HT-29 (cell line): ENCODE measurements around the gene EML1. TPM values are rescaled to one million over a fixed set of nuclear protein-coding genes. Genes with fewer than 3 reads are reported as not detected.
A peak's percentile ranks its signal among the peaks of the same experiment; 100 is the strongest.
"Not testable (repeated sequence)": the region's sequence is repeated elsewhere in the genome, so short reads cannot be mapped to it uniquely, and the experiment has no call there.

Experiments used
- DNase-seq: peaks from one replicate; pipeline ENCODE4 v3.0.0-alpha.2; 2015; ENCODE audit warnings: low spot score
- total RNA-seq: library from RNA; depleted of rRNA; stranded (reverse); fragments of >200 nt; shearing (Covaris generic); gene quantifications from 2 replicates; pipeline ENCODE4 v1.2.3, GENCODE V29; 2014

Gene EML1
- total RNA-seq, 1 experiment from 2014 or later: not detected

GRCh38 chr14:99936738-99937474 lies 143.7 kb downstream of the EML1 start:
- no peak for DNase-seq

GRCh38 chr14:99937475-99938244 lies 144.4 kb downstream of the EML1 start:
- DNase-seq: no peak

GRCh38 chr14:99938376-99938775 lies 145.2 kb downstream of the EML1 start:
- no peak for DNase-seq

GRCh38 chr14:99938896-99939295 lies 145.7 kb downstream of the EML1 start:
- DNase-seq: no peak

GRCh38 chr14:99939421-99939820 lies 146.2 kb downstream of the EML1 start:
- DNase-seq: no peak

- DNase-seq: no peak
These were observed 146.9 kb downstream of the EML1 start for GRCh38 chr14:99940064-99940463.

GRCh38 chr14:99941211-99941610 lies 148.0 kb downstream of the EML1 start:
- no peak for DNase-seq

- no peak for DNase-seq
These were observed 150.4 kb downstream of the EML1 start for GRCh38 chr14:99943620-99944019.

- no peak for DNase-seq
These were observed 151.0 kb downstream of the EML1 start for GRCh38 chr14:99944241-99944651.

- no peak for DNase-seq
These were observed 152.8 kb downstream of the EML1 start for GRCh38 chr14:99945732-99946651.

- peak; percentile 5 for DNase-seq
These were observed 153.7 kb downstream of the EML1 start for GRCh38 chr14:99946652-99947489.

- no peak for DNase-seq
These were observed 154.5 kb downstream of the EML1 start for GRCh38 chr14:99947695-99948094.

GRCh38 chr14:99949011-99949732 lies 156.0 kb downstream of the EML1 start:
- not testable (repeated sequence) for DNase-seq

GRCh38 chr14:99950181-99950580 lies 157.0 kb downstream of the EML1 start:
- DNase-seq: no peak

GRCh38 chr14:99951085-99951484 lies 157.9 kb downstream of the EML1 start:
- DNase-seq: no peak

GRCh38 chr14:99952039-99952438 lies 158.8 kb downstream of the EML1 start:
- DNase-seq: no peak

- no peak for DNase-seq
These were observed 159.2 kb downstream of the EML1 start for GRCh38 chr14:99952453-99952852.

GRCh38 chr14:99955826-99956455 lies 162.7 kb downstream of the EML1 start:
- no peak for DNase-seq

GRCh38 chr14:99958380-99958779 lies 165.2 kb downstream of the EML1 start:
- no peak for DNase-seq
